ENCODE measurements around the gene GFOD1. TPM values are rescaled to one million over a fixed set of nuclear protein-coding genes. Genes with fewer than 3 reads are reported as not detected.

GFOD1 gene
- total and polyA plus RNA-seq, 11 donors: 16.2 to 65.8 (median 41.5) TPM

DNA sequence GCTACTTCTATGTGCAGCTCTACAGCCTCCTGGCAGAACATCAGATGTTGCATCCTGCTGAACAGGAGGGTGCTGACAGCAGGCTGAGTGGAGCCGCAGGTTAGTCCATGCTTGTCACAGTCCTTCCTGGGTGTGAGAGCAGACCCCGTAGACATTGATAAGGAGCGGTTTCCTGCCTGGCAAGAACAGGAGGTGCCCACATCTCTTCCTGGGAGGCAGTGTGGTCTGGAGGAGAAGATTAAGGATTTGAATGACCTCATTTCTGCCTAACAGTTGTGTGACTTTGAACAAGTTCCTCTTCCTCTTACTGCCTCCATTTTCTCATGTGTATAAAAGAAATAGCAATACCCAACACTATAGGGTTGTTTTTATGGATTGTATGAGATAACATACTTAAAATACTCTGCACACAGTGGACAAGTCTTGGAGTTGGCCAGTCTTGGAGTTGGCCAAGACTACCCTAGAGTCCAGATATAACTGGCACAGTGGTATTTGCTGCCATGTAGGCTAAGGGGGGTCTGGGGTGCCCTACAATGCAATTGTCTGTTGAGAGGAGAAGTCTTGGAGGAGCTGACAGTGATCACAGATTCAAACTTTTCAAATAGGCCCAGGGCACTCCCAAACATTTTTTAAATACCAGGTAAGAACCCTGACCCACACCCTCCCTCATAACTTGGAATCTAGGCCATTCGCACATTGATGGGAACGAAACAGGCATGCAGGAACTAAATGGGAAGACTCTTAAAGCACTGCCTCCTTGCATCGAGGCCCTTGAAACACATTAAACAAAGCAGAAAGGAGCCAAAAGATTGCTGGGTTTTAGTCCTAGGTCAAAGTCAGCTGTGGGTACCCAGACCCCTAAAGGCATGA lies 126.5 kb downstream of the GFOD1 start:
- 39 to 54% (median 49%) methylated on average over 6 of the region's 6 CpGs for WGBS, 4 donors
- Histone ChIP-seq H3K9me3 (no peaks in the 10 kb centered on the region), H3K36me3 (peaks cover 0 to 15% (median 8%) of the 10 kb centered on the region in 9 donors), H3K4me3 (no peak overlapping the region), H3K27ac (peak overlapping the region; percentile 18 to 84 (median 60)), H3K27me3 (no peaks in the 10 kb centered on the region), H3K4me1 (peaks cover 11 to 71% (median 40%) of the 10 kb centered on the region in 12 donors)
- peak; percentile 44 to 89 (median 69) for DNase-seq
- no peak for TF ChIP-seq POLR2A (IDR thresholded peaks at IDR 0.05)
- TF ChIP-seq, protein P1, sequence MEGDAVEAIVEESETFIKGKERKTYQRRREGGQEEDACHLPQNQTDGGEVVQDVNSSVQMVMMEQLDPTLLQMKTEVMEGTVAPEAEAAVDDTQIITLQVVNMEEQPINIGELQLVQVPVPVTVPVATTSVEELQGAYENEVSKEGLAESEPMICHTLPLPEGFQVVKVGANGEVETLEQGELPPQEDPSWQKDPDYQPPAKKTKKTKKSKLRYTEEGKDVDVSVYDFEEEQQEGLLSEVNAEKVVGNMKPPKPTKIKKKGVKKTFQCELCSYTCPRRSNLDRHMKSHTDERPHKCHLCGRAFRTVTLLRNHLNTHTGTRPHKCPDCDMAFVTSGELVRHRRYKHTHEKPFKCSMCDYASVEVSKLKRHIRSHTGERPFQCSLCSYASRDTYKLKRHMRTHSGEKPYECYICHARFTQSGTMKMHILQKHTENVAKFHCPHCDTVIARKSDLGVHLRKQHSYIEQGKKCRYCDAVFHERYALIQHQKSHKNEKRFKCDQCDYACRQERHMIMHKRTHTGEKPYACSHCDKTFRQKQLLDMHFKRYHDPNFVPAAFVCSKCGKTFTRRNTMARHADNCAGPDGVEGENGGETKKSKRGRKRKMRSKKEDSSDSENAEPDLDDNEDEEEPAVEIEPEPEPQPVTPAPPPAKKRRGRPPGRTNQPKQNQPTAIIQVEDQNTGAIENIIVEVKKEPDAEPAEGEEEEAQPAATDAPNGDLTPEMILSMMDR (IDR thresholded peaks at IDR 0.05): no peak
- ATAC-seq: peak; percentile 85 to 92 (median 90)
- intact Hi-C loops (cut with DNase I): loop anchor here in 4 of 10 donors (5.0 kb wide), 4 partner anchors 36 to 126 kb away; partner anchors contain the start of gene GFOD1 (in 2 of the 4)

DNA sequence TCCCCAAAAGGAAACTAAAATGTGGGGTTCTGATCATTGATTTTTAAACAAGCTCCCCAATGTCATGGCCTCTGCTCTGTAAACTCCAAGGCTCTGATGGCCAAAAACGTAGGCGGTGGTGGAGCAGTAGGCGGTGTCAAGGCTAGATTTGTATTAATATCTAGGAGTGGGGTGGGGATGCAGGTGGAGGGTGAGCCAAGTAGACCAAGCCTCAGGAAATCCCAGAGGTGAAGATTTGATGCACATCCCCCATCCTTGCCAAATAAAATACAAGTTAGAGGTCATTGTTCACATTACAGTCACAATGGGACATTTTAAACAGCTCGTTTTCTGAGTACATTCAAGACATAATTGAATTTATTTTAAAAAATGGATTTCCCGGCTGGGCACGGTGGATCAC lies 128.1 kb downstream of the GFOD1 start:
- intact Hi-C loops (cut with DNase I): loop anchor here in 2 of 10 donors (5.0 to 10.0 kb wide), 2 partner anchors 46 to 48 kb away; no protein-coding TSS in a partner anchor
- Histone ChIP-seq H3K36me3 (peaks cover 0 to 2% (median 0%) of the 10 kb centered on the region in 9 donors), H3K4me3 (no peak overlapping the region), H3K9me3 (no peaks in the 10 kb centered on the region), H3K27me3 (no peaks in the 10 kb centered on the region), H3K27ac (peak overlapping the region in 11 of 12 donors; percentile 13 to 84 (median 35)), H3K4me1 (peaks cover 16 to 83% (median 53%) of the 10 kb centered on the region in 12 donors)
- 60 to 72% (median 67%) methylated on average over 6 of the region's 6 CpGs for WGBS, 4 donors
- DNase-seq: peak in 1 of 5 donors; percentile 40
- ATAC-seq: peak; percentile 17 to 73 (median 22)
- TF ChIP-seq, protein P1 (IDR thresholded peaks at IDR 0.05): peak in 1 of 12 donors; percentile 5
- no peak for TF ChIP-seq POLR2A (IDR thresholded peaks at IDR 0.05)

- Histone ChIP-seq H3K36me3 (no peaks in the 10 kb centered on the region), H3K4me1 (peaks cover 16 to 83% (median 57%) of the 10 kb centered on the region in 12 donors), H3K27ac (peak overlapping the region in 10 of 12 donors; percentile 13 to 50 (median 35)), H3K9me3 (no peaks in the 10 kb centered on the region), H3K4me3 (no peak overlapping the region), H3K27me3 (no peaks in the 10 kb centered on the region)
- intact Hi-C loops (cut with DNase I): loop anchor here in 2 of 10 donors (5.0 to 10.0 kb wide), 2 partner anchors 46 to 49 kb away; no protein-coding TSS in a partner anchor
- DNase-seq: no peak
- no peak for ATAC-seq
- TF ChIP-seq, protein P1 (IDR thresholded peaks at IDR 0.05): no peak
- no peak for TF ChIP-seq POLR2A (IDR thresholded peaks at IDR 0.05)
- 79 to 94% (median 91%) methylated on average over 2 of the region's 2 CpGs for whole genome bisulfite sequencing, 4 donors
These were observed 128.9 kb downstream of the GFOD1 start for GRCh38 chr6:13358511-13358910.

DNA sequence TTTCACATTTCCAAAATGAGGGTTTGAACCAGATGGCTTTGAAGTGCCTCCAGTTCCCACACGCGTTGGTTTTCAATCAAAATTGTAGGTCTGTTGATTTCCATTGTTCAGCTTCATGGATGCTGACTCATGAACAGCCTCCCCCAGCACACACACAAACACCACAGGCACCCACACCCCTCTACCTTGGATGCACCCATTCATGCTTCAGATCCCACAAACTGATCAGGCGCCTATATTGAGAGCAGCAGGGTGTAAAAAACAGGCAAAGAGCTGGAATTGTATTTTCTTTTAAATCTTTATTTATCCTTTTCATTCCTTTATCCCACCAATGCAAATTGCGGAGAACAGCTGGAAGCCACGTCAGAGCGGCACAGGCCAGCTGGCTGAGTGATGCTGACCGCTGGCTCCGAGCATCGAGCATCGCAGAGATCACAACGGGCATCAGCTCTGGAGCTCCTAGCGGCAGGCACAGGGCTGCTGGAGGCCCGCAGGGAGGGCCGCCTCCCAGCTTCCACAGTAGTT lies 129.8 kb downstream of the GFOD1 start:
- DNase-seq: peak in 1 of 5 donors; percentile 48
- Histone ChIP-seq H3K9me3 (no peaks in the 10 kb centered on the region), H3K4me1 (peaks cover 16 to 75% (median 58%) of the 10 kb centered on the region in 12 donors), H3K27me3 (no peaks in the 10 kb centered on the region), H3K27ac (no peak overlapping the region), H3K36me3 (no peaks in the 10 kb centered on the region), H3K4me3 (no peak overlapping the region)
- ATAC-seq: no peak
- WGBS, 4 donors: 77 to 88% (median 82%) methylated on average over 14 of the region's 14 CpGs
- intact Hi-C loops (cut with DNase I): loop anchor here in 2 of 10 donors (5.0 to 10.0 kb wide), 2 partner anchors 47 to 50 kb away; no protein-coding TSS in a partner anchor
- no peak for TF ChIP-seq POLR2A (IDR thresholded peaks at IDR 0.05)
- TF ChIP-seq, protein P1 (IDR thresholded peaks at IDR 0.05): no peak

Data from heart left ventricle (tissue), 16 donors.